Measurements from ENCODE around the gene SPIRE2.

Gene SPIRE2

DNA sequence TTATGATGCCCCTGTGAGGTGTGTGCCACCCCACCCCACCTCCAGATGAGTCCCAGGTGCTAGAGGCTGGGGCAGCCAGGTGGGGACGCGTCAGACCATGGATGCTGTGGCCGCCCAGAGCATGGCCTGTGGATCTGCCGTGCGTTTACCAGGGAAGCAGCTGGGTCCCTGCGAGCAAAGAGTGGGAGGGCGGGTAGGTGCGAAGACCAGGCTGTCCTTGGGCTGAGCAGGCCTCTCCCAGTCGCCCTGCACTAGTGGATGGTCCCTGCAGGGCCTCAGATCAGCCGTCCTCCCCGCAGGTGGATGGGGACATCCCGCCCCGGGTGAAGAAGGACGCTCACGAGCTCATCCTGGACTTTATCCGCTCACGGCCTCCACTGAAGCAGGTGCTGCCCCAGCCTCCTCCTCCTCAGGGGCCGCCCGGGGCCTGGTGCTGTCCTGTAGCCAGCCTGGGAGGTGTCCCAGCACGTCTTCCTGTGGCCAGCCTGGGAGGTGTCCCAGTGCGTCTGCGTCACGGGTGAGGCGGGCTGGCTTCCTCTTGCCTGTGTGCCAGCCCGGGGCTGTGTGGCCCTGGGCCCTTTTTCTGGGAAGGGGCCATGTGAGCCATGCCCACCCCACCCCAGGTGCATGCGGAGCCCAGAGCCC is 27.1 kb downstream of the SPIRE2 start:
- no peak overlapping the region for H2AFZ ChIP-seq (ENCODE audit: low read length, unreplicated experiment)
- no peaks in the 10 kb centered on the region for H3K27me3 ChIP-seq (ENCODE audit: insufficient read depth, low read length)
- no peaks in the 10 kb centered on the region for H3K36me3 ChIP-seq (ENCODE audit: insufficient read depth, low read length)
- no peak overlapping the region for H3K4me3 ChIP-seq (ENCODE audit: low read depth, low read length)
- no peaks in the 10 kb centered on the region for H3K4me1 ChIP-seq (ENCODE audit: control insufficient read depth, insufficient read depth, low read length, unreplicated experiment)
- H3K27ac ChIP-seq (ENCODE audit: low read depth, low read length) = no peak overlapping the region
- no peaks in the 10 kb centered on the region for H3K79me2 ChIP-seq (ENCODE audit: control insufficient read depth, insufficient read depth, low read length, unreplicated experiment)

- no peak overlapping the region for H3K4me3 ChIP-seq (ENCODE audit: low read depth, low read length)
Observed at GRCh38 chr16:89855986-89856385, 27.7 kb downstream of the SPIRE2 start.

DNA sequence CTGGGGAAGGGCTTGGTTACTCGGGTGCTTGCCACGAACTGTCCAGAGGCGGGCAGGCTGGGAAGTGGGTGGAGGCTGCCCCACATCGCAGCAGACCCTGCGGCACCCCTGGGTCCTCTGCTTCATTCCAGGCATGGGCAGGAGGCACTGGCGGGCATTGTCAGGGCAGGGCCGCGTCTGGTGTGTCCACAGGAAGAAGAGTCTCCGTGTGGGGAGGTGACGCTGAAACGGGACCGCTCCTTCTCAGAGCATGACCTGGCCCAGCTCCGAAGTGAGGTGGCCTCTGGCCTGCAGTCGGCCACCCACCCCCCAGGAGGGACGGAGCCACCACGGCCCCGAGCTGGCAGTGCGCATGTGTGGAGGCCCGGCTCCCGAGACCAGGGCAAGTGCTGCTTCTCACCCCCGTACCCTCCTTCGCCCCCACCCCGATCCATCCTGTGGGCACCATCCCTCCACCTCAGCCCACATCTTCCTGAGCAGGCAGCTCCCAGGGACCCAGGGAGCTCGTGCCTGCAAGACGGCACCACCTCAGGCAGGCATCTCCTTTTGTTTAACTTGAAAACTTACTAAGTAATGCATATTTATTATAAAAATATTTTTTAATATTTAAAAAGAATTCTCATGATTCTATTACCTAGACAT is 30.8 kb downstream of the SPIRE2 start:
- Histone ChIP-seq H3K27me3 (ENCODE audit: insufficient read depth, low read length) (no peaks in the 10 kb centered on the region), H3K36me3 (ENCODE audit: insufficient read depth, low read length) (no peaks in the 10 kb centered on the region), H2AFZ (ENCODE audit: low read length, unreplicated experiment) (no peak overlapping the region), H3K79me2 (ENCODE audit: control insufficient read depth, insufficient read depth, low read length, unreplicated experiment) (no peaks in the 10 kb centered on the region), H3K4me1 (ENCODE audit: control insufficient read depth, insufficient read depth, low read length, unreplicated experiment) (peaks cover 7% of the 10 kb centered on the region), H3K27ac (ENCODE audit: low read depth, low read length) (no peak overlapping the region), H3K4me3 (ENCODE audit: low read depth, low read length) (no peak overlapping the region)

More at GRCh38 chr16:89855986-89856385, 27.7 kb downstream of the SPIRE2 start:
- no peaks in the 10 kb centered on the region for H3K27me3 ChIP-seq (ENCODE audit: insufficient read depth, low read length)
- H3K27ac ChIP-seq (ENCODE audit: low read depth, low read length) = no peak overlapping the region
- no peaks in the 10 kb centered on the region for H3K4me1 ChIP-seq (ENCODE audit: control insufficient read depth, insufficient read depth, low read length, unreplicated experiment)
- H2AFZ ChIP-seq (ENCODE audit: low read length, unreplicated experiment) = no peak overlapping the region
- no peaks in the 10 kb centered on the region for H3K36me3 ChIP-seq (ENCODE audit: insufficient read depth, low read length)
- H3K79me2 ChIP-seq (ENCODE audit: control insufficient read depth, insufficient read depth, low read length, unreplicated experiment) = no peaks in the 10 kb centered on the region

DNA sequence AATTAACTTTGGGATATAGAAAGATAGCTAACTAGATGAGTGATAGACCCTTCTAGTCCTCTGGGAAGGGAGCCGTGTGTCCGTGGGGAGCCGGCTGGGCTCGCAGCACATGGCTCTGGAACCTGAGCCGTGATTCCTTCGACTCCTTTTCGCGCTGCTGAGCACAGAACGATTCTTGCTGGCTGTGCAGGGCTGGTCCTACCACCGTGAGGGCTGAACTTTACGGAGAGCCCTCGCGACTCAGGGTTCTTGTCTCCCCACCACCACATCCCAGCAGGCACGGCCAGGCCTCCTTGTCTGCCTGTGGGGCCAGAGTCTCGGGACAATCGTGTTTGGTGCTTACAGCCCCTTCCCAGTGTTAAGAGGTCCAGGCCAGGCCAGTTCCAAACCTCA is 31.3 kb downstream of the SPIRE2 start:
- no peak overlapping the region for H3K4me3 ChIP-seq (ENCODE audit: low read depth, low read length)
- H3K27me3 ChIP-seq (ENCODE audit: insufficient read depth, low read length) = no peaks in the 10 kb centered on the region
- H3K4me1 ChIP-seq (ENCODE audit: control insufficient read depth, insufficient read depth, low read length, unreplicated experiment) = peaks cover 12% of the 10 kb centered on the region
- H3K27ac ChIP-seq (ENCODE audit: low read depth, low read length) = no peak overlapping the region
- no peaks in the 10 kb centered on the region for H3K36me3 ChIP-seq (ENCODE audit: insufficient read depth, low read length)
- no peak overlapping the region for H2AFZ ChIP-seq (ENCODE audit: low read length, unreplicated experiment)
- no peaks in the 10 kb centered on the region for H3K79me2 ChIP-seq (ENCODE audit: control insufficient read depth, insufficient read depth, low read length, unreplicated experiment)

GRCh38 chr16:89860747-89861304 is 32.6 kb downstream of the SPIRE2 start:
- H3K27ac ChIP-seq (ENCODE audit: low read depth, low read length) = no peak overlapping the region
- H2AFZ ChIP-seq (ENCODE audit: low read length, unreplicated experiment) = no peak overlapping the region
- no peak overlapping the region for H3K4me3 ChIP-seq (ENCODE audit: low read depth, low read length)
- H3K27me3 ChIP-seq (ENCODE audit: insufficient read depth, low read length) = no peaks in the 10 kb centered on the region
- H3K4me1 ChIP-seq (ENCODE audit: control insufficient read depth, insufficient read depth, low read length, unreplicated experiment) = peaks cover 13% of the 10 kb centered on the region
- no peaks in the 10 kb centered on the region for H3K79me2 ChIP-seq (ENCODE audit: control insufficient read depth, insufficient read depth, low read length, unreplicated experiment)
- no peaks in the 10 kb centered on the region for H3K36me3 ChIP-seq (ENCODE audit: insufficient read depth, low read length)

DNA sequence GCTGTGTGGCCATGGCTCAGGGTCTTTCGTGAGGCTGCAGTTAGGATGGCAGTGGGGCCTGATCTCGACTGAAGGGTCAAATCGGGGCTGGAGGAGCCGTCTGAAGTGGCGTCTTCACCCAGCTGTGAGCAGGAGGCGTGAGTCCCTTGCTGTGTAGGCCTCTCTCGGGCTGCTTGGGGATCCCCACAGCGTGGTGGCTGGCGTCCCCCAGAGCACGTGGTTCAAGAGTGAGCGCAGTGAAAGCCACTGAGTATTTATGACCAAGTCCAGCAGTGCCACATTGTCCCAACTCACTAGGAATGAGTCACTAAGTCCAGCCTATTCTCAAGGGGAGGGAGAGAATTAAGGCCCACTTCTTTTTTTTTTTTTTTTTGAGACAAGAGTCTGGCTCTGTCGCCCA is 33.4 kb downstream of the SPIRE2 start:
- no peaks in the 10 kb centered on the region for H3K27me3 ChIP-seq (ENCODE audit: insufficient read depth, low read length)
- no peaks in the 10 kb centered on the region for H3K79me2 ChIP-seq (ENCODE audit: control insufficient read depth, insufficient read depth, low read length, unreplicated experiment)
- H3K36me3 ChIP-seq (ENCODE audit: insufficient read depth, low read length) = no peaks in the 10 kb centered on the region
- H3K4me1 ChIP-seq (ENCODE audit: control insufficient read depth, insufficient read depth, low read length, unreplicated experiment) = peaks cover 13% of the 10 kb centered on the region
- no peak overlapping the region for H3K4me3 ChIP-seq (ENCODE audit: low read depth, low read length)
- no peak overlapping the region for H2AFZ ChIP-seq (ENCODE audit: low read length, unreplicated experiment)
- no peak overlapping the region for H3K27ac ChIP-seq (ENCODE audit: low read depth, low read length)

DNA sequence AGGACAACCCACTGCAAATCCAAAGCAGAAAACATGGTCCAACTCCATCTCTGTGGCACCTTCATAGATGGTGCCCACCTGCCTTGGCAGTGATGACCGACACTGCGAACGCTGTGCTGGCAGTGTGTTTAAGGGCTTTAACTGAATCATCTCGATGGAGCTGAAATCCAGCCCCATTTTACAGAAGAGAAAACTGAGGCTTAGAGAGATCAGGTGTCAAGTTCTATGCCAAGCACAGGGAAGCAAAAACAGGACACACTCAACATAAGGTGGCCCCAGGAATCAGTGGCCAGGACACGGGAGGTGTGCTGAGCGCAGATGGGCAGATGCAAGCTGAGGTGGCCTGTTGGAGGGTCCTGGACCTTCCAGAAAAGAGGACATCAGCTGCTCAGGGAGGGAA is 34.5 kb downstream of the SPIRE2 start:
- Histone ChIP-seq H3K27me3 (ENCODE audit: insufficient read depth, low read length) (no peaks in the 10 kb centered on the region), H3K36me3 (ENCODE audit: insufficient read depth, low read length) (peaks cover 2% of the 10 kb centered on the region; the same call in 1 of the 2 replicates), H3K27ac (ENCODE audit: low read depth, low read length) (no peak overlapping the region), H2AFZ (ENCODE audit: low read length, unreplicated experiment) (no peak overlapping the region), H3K4me1 (ENCODE audit: control insufficient read depth, insufficient read depth, low read length, unreplicated experiment) (peaks cover 13% of the 10 kb centered on the region), H3K79me2 (ENCODE audit: control insufficient read depth, insufficient read depth, low read length, unreplicated experiment) (no peaks in the 10 kb centered on the region), H3K4me3 (ENCODE audit: low read depth, low read length) (no peak overlapping the region)

DNA sequence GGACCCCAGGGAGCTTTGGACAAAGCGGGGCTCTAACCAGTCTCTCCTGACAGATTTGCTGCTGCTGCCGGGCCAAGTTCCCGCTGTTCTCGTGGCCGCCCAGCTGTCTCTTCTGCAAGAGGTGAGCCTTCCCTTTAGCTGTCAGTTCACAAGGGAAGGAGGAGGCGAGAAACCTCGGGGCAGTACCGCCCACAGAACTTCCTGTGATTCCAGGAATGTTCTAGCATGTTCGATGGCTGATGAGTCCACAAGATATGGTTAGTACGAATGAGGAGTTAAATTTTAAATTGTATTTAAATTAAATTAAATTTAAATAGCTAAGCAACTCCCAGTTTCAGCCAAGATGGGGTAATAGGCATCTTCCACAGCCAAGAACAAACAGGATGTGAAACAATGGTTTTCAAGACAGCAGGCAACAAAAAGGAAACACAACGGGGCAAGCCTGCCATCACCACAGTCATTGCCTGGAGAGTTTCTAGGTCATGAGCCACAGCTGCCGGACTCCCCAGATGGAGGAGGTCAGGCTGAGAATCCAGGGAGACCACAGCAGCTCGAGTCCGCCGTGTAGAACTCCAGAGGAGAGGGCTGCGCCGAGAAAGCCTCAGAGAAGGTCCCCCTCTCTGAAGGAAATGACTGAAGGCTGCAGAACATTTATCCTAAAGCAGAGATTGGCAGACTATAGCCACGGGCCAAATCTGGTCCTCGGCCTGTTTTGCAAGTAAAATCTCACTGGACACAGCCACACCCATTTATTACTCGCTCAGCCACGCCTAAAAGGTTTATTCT is 35.7 kb downstream of the SPIRE2 start:
- H3K36me3 ChIP-seq (ENCODE audit: insufficient read depth, low read length) = peaks cover 10% of the 10 kb centered on the region; the same call in 1 of the 2 replicates
- H3K4me1 ChIP-seq (ENCODE audit: control insufficient read depth, insufficient read depth, low read length, unreplicated experiment) = peaks cover 13% of the 10 kb centered on the region
- H3K27me3 ChIP-seq (ENCODE audit: insufficient read depth, low read length) = no peaks in the 10 kb centered on the region
- no peak overlapping the region for H3K4me3 ChIP-seq (ENCODE audit: low read depth, low read length)
- no peaks in the 10 kb centered on the region for H3K79me2 ChIP-seq (ENCODE audit: control insufficient read depth, insufficient read depth, low read length, unreplicated experiment)
- no peak overlapping the region for H2AFZ ChIP-seq (ENCODE audit: low read length, unreplicated experiment)
- H3K27ac ChIP-seq (ENCODE audit: low read depth, low read length) = 0 out of 2 replicates have a peak overlapping the region, but pooled peaks have one; percentile 20

DNA sequence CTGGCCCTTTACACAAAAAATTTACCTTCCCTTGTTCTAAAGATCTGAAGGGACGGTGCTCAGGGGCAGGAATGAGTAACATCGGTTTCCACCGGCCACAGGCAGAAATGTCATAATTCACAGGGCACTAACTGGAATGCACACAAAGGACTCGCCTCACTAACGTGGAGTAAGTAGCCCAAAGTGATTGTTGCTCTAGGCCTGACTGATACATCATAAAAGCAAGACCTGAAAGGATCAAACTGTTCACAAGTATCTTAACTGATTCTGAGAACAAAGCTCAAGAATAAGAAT is 36.2 kb downstream of the SPIRE2 start:
- peaks cover 10% of the 10 kb centered on the region; the same call in 1 of the 2 replicates for H3K36me3 ChIP-seq (ENCODE audit: insufficient read depth, low read length)
- no peaks in the 10 kb centered on the region for H3K79me2 ChIP-seq (ENCODE audit: control insufficient read depth, insufficient read depth, low read length, unreplicated experiment)
- no peak overlapping the region for H3K27ac ChIP-seq (ENCODE audit: low read depth, low read length)
- no peak overlapping the region for H3K4me3 ChIP-seq (ENCODE audit: low read depth, low read length)
- H3K4me1 ChIP-seq (ENCODE audit: control insufficient read depth, insufficient read depth, low read length, unreplicated experiment) = peaks cover 13% of the 10 kb centered on the region
- no peaks in the 10 kb centered on the region for H3K27me3 ChIP-seq (ENCODE audit: insufficient read depth, low read length)
- no peak overlapping the region for H2AFZ ChIP-seq (ENCODE audit: low read length, unreplicated experiment)

DNA sequence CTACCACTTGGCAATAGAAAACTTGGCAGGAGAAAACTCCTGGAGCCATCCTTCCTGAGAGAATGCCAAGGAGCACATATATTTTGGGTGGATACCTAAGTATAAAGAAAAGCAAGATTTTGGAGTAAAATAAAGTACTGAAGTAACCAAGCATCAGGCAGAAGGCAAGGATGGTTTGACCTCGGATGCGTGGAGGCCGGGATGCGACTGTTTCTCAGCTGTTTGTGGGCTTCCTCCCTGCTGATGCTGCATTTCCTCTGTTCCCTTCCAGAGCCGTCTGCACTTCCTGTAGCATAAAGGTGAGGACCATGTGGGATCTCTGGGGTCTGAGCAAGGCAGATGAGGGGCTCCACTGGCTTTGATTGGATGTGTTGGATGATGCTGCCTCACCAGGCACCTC is 39.6 kb downstream of the SPIRE2 start:
- Histone ChIP-seq H2AFZ (ENCODE audit: low read length, unreplicated experiment) (no peak overlapping the region), H3K27me3 (ENCODE audit: insufficient read depth, low read length) (no peaks in the 10 kb centered on the region), H3K4me1 (ENCODE audit: control insufficient read depth, insufficient read depth, low read length, unreplicated experiment) (peaks cover 18% of the 10 kb centered on the region), H3K79me2 (ENCODE audit: control insufficient read depth, insufficient read depth, low read length, unreplicated experiment) (peaks cover 4% of the 10 kb centered on the region), H3K4me3 (ENCODE audit: low read depth, low read length) (no peak overlapping the region), H3K27ac (ENCODE audit: low read depth, low read length) (no peak overlapping the region), H3K36me3 (ENCODE audit: insufficient read depth, low read length) (peaks cover 10% of the 10 kb centered on the region; the same call in 1 of the 2 replicates)

All from ACC112 (cell line).